Transverse colon (tissue), 3 donors: Measurements from ENCODE around the gene CPNE4.

Source experiments
- POLR2A ChIP-seq: fragments of 450-650 bp; IDR thresholded peaks from one replicate; pipeline ENCODE4 v1.6.1; 2016; ENCODE audit warnings: antibody characterized with exemption, mild to moderate bottlenecking, moderate library complexity
- TF ChIP-seq, protein P1 (sequence below), 5 experiments: fragments of 200-600 bp in 3 of 5; fragments of 450-650 bp in 2 of 5; sonication (generic) in 3 of 5; IDR thresholded peaks; 1 replicate in 2 of 5; 2 replicates in 3 of 5; pipeline ENCODE4 v1.5.1; 2016 to 2017; ENCODE audit warnings: antibody characterized with exemption in 5 of 5, inconsistent platforms in 3 of 5, mild to moderate bottlenecking in 2 of 5, moderate library complexity in 1 of 5

DNA sequence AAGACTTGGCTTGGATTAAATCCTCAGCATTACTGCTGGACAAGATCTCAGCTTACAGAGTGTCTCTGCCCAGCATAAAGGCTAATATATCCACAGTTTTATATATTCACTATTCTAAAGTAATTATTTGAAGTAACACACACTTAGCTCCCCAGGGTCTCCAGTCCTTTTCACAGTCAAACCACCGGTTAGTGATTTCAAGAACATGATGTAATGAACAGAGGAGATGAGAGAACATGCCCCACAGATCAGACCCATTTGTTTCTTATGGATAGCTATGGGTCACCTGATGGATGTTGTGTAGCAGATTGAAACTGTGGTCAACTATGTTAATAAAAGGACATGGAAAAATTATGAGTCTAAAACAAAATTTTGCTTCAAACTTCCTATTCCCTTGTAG, 487.2 kb downstream of the CPNE4 start:
- TF ChIP-seq, protein P1, sequence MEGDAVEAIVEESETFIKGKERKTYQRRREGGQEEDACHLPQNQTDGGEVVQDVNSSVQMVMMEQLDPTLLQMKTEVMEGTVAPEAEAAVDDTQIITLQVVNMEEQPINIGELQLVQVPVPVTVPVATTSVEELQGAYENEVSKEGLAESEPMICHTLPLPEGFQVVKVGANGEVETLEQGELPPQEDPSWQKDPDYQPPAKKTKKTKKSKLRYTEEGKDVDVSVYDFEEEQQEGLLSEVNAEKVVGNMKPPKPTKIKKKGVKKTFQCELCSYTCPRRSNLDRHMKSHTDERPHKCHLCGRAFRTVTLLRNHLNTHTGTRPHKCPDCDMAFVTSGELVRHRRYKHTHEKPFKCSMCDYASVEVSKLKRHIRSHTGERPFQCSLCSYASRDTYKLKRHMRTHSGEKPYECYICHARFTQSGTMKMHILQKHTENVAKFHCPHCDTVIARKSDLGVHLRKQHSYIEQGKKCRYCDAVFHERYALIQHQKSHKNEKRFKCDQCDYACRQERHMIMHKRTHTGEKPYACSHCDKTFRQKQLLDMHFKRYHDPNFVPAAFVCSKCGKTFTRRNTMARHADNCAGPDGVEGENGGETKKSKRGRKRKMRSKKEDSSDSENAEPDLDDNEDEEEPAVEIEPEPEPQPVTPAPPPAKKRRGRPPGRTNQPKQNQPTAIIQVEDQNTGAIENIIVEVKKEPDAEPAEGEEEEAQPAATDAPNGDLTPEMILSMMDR (IDR thresholded peaks at IDR 0.05) = no peak
- TF ChIP-seq POLR2A = no peak
